Colonic mucosa (tissue), 4 donors: ENCODE data around the gene RPUSD1. TPM values are rescaled to one million over a fixed set of nuclear protein-coding genes. Genes with fewer than 3 reads are reported as not detected.

ENCODE experiments used
- DNase-seq: peaks from one replicate; pipeline ENCODE4 v3.0.0-alpha.2; 2020
- H3K27ac ChIP-seq: fragments of 200-600 bp; one replicate; pipeline ENCODE4 v1.8.0; 2021
- H3K27me3 ChIP-seq: fragments of 200-600 bp; one replicate; pipeline ENCODE4 v1.8.0; 2021
- H3K36me3 ChIP-seq: fragments of 200-600 bp; one replicate; pipeline ENCODE4 v1.8.0; 2021
- H3K4me1 ChIP-seq: fragments of 200-600 bp; one replicate; pipeline ENCODE4 v1.8.0; 2021; ENCODE audit warnings: mild to moderate bottlenecking
- H3K4me3 ChIP-seq: fragments of 200-600 bp; one replicate; pipeline ENCODE4 v1.8.0; 2021
- H3K9ac ChIP-seq, 2 donors: one replicate each; pipeline ENCODE4 v1.7.0; 2013; ENCODE audit warnings: control low read depth in 2 of 2, low read depth in 2 of 2, low read length in 2 of 2
- H3K9me3 ChIP-seq: fragments of 200-600 bp; one replicate; pipeline ENCODE4 v1.8.0; 2021
- CTCF ChIP-seq: fragments of 200-600 bp; IDR thresholded peaks from one replicate; pipeline ENCODE4 v1.8.0; 2022; ENCODE audit warnings: antibody characterized with exemption, mild to moderate bottlenecking
- intact Hi-C: fragments of 100-400 bp; cut with DNase I; formaldehyde crosslinking; loops from one replicate; pipeline ENCODE4 v1.14.1; 2022
- total RNA-seq, 2 donors: library from RNA; stranded (reverse); fragmentation: NEBNext Ultra II Directional in 1 of 2; extraction: Animal tissue kit (Norgen Biotek cat#: 25700) in 1 of 2; gene quantifications; one replicate each; pipeline ENCODE4 v1.2.1, GENCODE V29; 2021
- donor health status: healthy.
- donor health status: DM: no; HTN: no; CAD: no.
- donor health status: DM: no; HTN: no; CAD: no.

Gene RPUSD1
- total RNA-seq, 2 donors from 2014 or later = 17.3 to 35.6 TPM

- Histone ChIP-seq H3K4me3 (no peak overlapping the region), H3K9ac (no peak overlapping the region), H3K4me1 (peaks cover 6% of the 10 kb centered on the region), H3K9me3 (no peaks in the 10 kb centered on the region), H3K27me3 (no peaks in the 10 kb centered on the region), H3K27ac (no peak overlapping the region), H3K36me3 (no peaks in the 10 kb centered on the region)
- no peak for TF ChIP-seq CTCF
- intact Hi-C loops = no loop called here
- no peak for DNase-seq
Measured at GRCh38 chr16:741986-742629, 46.1 kb downstream of the RPUSD1 start.

- peak; percentile 89 for DNase-seq
- peak within 1 kb of the TSS; percentile 60 for H3K27ac ChIP-seq
- intact Hi-C loops = no loop called here
- peaks cover 6% of the 10 kb centered on the region for H3K4me1 ChIP-seq
- peak within 1 kb of the TSS; percentile 84 to 95 for H3K9ac ChIP-seq
- no peaks in the 10 kb centered on the region for H3K27me3 ChIP-seq
- TF ChIP-seq CTCF = peak; percentile 97
- no peaks in the 10 kb centered on the region for H3K9me3 ChIP-seq
- no peaks in the 10 kb centered on the region for H3K36me3 ChIP-seq
- peak within 1 kb of the TSS; percentile 83 for H3K4me3 ChIP-seq
Measured at GRCh38 chr16:740764-741505, 47.2 kb downstream of the RPUSD1 start, which contains the start of gene CIAO3. Gene CIAO3, minus strand, starts transcription at chr16:740997. Its CDS starts 12 bp downstream, at chr16:740985.

- intact Hi-C loops = no loop called here
- Histone ChIP-seq H3K4me3 (peak overlapping the region; percentile 83), H3K36me3 (no peaks in the 10 kb centered on the region), H3K9me3 (no peaks in the 10 kb centered on the region), H3K9ac (peak overlapping the region; percentile 84 to 95), H3K4me1 (peaks cover 6% of the 10 kb centered on the region), H3K27ac (peak overlapping the region; percentile 60), H3K27me3 (no peaks in the 10 kb centered on the region)
- DNase-seq = no peak
- no peak for TF ChIP-seq CTCF
Measured at GRCh38 chr16:740459-740763, 47.8 kb downstream of the RPUSD1 start.

- intact Hi-C loops = no loop called here
Measured at GRCh38 chr16:739560-740458, 48.4 kb downstream of the RPUSD1 start.

More at GRCh38 chr16:739560-740458, 48.4 kb downstream of the RPUSD1 start:
- H3K27me3 ChIP-seq = no peaks in the 10 kb centered on the region
- peak overlapping the region; percentile 60 for H3K27ac ChIP-seq
- H3K9ac ChIP-seq = peak overlapping the region; percentile 84 to 95
- H3K4me3 ChIP-seq = peak overlapping the region; percentile 83
- no peaks in the 10 kb centered on the region for H3K36me3 ChIP-seq
- peaks cover 6% of the 10 kb centered on the region for H3K4me1 ChIP-seq
- no peak for TF ChIP-seq CTCF
- DNase-seq = peak; percentile 56
- H3K9me3 ChIP-seq = no peaks in the 10 kb centered on the region
